ENCODE measurements around the gene TBC1D2. TPM values are rescaled to one million over a fixed set of nuclear protein-coding genes. Genes with fewer than 3 reads are reported as not detected.

The TBC1D2 gene
- total and polyA plus RNA-seq, 2 of the 13 experiments (the other 11 are each of a cell fraction or from before 2014, with no cell fraction given) = 2.0 to 2.8 TPM

- TF ChIP-seq ZBTB33 (CRISPR knock-in tag; IDR thresholded peaks at IDR 0.05) (no peak), CTCF (CRISPR knock-in tag; IDR thresholded peaks at IDR 0.05) (peak; percentile 55), ZNF713 (CRISPR knock-in tag; IDR thresholded peaks at IDR 0.05) (no peak), ZNF264 (CRISPR knock-in tag; IDR thresholded peaks at IDR 0.05) (no peak), LCORL (IDR thresholded peaks at IDR 0.05) (no peak), LCORL (CRISPR knock-in tag; IDR thresholded peaks at IDR 0.05) (no peak), FUBP1 (CRISPR knock-in tag; IDR thresholded peaks at IDR 0.05; ENCODE audit: borderline replicate concordance) (no peak), ZNF468 (CRISPR knock-in tag; IDR thresholded peaks at IDR 0.05) (no peak), POGK (CRISPR knock-in tag; conservative IDR thresholded peaks at IDR 0.05) (no peak), ETS1 (CRISPR knock-in tag; IDR thresholded peaks at IDR 0.05) (no peak), ZNF639 (CRISPR knock-in tag; conservative IDR thresholded peaks at IDR 0.05) (no peak), PHF21A (CRISPR knock-in tag; IDR thresholded peaks at IDR 0.05) (no peak), SMC3 (IDR thresholded peaks at IDR 0.05; ENCODE audit: low read length) (0 out of 2 replicates have a peak, but pooled peaks have one; percentile 11)
These were observed 21.1 kb downstream of the TBC1D2 start (continued) for GRCh38 chr9:98234245-98234825.

All from HepG2 (cell line).